Hepatocyte (in vitro differentiated cells): ENCODE results near the gene CBY2.

Experiments
- CTCF ChIP-seq: fragments of 200-600 bp; sonication (generic); IDR thresholded peaks from 2 replicates; pipeline ENCODE4 v1.5.1; 2016; ENCODE audit warnings: antibody characterized with exemption, mild to moderate bottlenecking; ENCODE audit not compliant: poor library complexity
- EZH2 ChIP-seq: fragments of 200-600 bp; sonication (generic); IDR thresholded peaks from 2 replicates; pipeline ENCODE4 v1.6.1; 2016; ENCODE audit warnings: antibody characterized with exemption, mild to moderate bottlenecking, borderline replicate concordance
- EZH2phosphoT487 ChIP-seq: fragments of 200-600 bp; sonication (generic); IDR thresholded peaks from one replicate; pipeline ENCODE4 v1.6.1; 2018; ENCODE audit warnings: antibody characterized with exemption, mild to moderate bottlenecking, low read depth, moderate library complexity; ENCODE audit not compliant: unreplicated experiment, severe bottlenecking

DNA sequence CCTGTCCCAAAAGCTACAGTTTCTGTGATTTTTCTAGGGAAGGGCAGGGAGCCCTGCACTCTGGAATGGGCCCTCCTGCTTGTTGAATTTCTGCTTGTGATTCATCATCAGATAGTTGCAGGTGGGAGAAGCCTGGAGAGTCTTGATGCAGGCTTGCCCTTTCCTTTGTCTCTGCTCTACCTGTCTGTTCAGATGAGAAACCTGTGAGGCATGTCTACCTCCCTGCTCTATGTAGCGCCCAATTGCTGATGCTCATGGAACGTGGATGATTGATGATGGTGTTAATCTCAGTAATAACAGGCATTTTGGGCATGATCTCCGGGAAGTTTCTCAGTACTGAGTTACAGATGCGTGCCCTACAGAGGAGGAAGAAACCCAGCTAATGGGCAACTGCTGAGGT lies 10.9 kb upstream of the CBY2 start:
- TF ChIP-seq CTCF (no peak), EZH2phosphoT487 (no peak), EZH2 (no peak)
